Measurements from ENCODE around the gene CC2D1B.
"Not testable (repeated sequence)": the region's sequence is repeated elsewhere in the genome, so short reads cannot be mapped to it uniquely, and the experiment has no call there.

Gene CC2D1B

DNA sequence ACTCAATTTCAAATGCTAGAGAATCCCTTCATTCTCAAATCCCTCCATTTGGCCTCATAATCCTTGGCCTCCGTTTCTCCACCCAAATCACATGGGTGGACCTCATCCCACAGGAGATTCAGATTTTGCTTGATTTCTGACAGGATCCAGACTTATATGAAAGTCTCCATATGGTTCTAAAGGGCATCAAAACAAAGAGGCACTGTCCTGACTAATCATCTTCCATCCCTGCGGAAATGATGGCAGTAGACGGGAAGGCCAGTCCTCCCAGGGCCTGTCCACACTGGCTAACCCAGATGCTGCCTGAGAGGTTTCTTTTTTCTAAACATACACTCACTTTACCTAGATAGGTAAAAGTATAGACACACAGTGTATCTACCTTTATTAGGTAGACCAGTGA, 19.4 kb upstream of the CC2D1B start:
- DNase-seq (ENCODE audit: low read depth in 1 of 2, low spot score in 1 of 2), result no peak
- in situ Hi-C loops (cut with HindIII; ENCODE audit: low pct_unique_long_range_greater_than_20kb, low sequenced_read_pairs), result no loop called here
- TF ChIP-seq JUND (IDR thresholded peaks at IDR 0.05; ENCODE audit: low read depth), result no peak

DNA sequence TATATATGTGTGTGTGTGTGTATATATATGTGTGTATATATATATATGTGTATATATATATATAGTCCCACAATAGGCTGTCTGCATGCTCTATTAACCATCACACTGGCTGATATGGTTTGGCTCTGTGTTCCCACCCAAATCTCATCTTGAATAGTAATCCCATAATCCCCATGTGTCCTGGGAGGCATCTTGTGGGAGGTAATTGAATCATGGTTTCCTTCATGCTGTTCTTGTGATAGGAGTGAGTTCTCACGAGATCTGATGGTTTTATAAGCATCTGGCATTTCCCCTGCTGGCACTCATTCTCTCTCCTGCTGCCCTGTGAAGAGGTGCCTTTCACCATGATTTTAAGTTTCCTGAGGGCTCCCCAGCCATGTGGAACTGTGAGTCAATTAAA, 3.8 kb upstream of the CC2D1B start:
- in situ Hi-C loops (cut with HindIII; ENCODE audit: low pct_unique_long_range_greater_than_20kb, low sequenced_read_pairs); DNase-seq (ENCODE audit: low read depth in 1 of 2, low spot score in 1 of 2): not testable (repeated sequence)

DNA sequence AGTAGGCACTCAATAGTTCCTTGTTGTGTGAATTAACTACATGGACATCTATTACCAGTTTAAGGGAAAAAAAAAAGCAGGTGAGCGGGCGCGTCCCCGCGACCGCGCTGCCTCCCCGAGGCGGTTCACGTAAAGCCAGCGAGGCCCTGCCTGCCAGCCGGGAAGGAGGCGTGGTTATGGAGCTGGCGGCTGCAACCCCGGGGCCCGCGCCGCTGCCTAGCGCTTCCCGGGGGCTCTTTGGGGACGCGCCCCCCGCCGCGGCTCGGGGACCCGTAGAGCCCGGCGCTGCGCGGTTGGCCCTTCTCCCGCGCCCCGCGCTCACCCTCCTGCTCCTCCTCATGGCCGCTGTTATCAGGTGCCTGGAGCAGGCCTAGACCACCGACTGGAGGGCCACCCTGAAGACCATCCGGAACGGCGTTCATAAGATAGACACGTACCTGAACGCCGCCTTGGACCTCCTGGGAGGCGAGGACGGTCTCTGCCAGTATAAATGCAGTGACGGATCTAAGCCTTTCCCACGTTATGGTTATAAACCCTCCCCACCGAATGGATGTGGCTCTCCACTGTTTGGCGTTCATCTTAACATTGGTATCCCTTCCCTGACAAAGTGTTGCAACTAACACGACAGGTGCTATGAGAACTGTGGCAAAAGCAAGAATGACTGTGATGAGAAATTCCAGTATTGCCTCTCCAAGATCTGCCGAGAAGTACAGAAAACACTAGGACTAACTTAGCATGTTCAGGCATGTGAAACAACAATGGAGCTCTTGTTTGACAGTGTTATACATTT, 2.6 kb upstream of the CC2D1B start:
- in situ Hi-C loops (cut with HindIII; ENCODE audit: low pct_unique_long_range_greater_than_20kb, low sequenced_read_pairs), result no loop called here
- DNase-seq (ENCODE audit: low read depth in 1 of 2, low spot score in 1 of 2), result peak; percentile 41 to 66
- no peak for TF ChIP-seq JUND (IDR thresholded peaks at IDR 0.05; ENCODE audit: low read depth)

DNA sequence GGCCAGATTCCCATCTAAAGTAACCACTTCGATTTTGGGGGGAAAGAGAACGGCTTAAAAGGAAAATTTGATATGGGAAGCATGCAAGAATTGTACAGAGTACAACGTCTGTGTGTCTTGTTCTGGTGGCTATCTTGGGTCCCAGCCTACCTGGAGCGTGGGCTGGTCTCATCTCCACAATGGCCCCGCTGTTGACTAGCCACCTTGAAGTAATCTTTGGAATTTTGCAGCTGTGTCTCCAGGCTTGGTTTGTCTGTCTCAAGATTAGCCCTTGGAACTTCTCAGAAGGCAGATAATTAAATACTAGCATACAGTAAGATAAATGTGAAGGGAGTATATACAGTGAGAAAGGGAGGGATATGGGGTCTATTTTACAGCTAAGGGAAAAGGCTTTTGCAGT, 1.3 kb upstream of the CC2D1B start:
- no peak for DNase-seq (ENCODE audit: low read depth in 1 of 2, low spot score in 1 of 2)
- in situ Hi-C loops (cut with HindIII; ENCODE audit: low pct_unique_long_range_greater_than_20kb, low sequenced_read_pairs), result no loop called here
- TF ChIP-seq JUND (IDR thresholded peaks at IDR 0.05; ENCODE audit: low read depth), result no peak

DNA sequence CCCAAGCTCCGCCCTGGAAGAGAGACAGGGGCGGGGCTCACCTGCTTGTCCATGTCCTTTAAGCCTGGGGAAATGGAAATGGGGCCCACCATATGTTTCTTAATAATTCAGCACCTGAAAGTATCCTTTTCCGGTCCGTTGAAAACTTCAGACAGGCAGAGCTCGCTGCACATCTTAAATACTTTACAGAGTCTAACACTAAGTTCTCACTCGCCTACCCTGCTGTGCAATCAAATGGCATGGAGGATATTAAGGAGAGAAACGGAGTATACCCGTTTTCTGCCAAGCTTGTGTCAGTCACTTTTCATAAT, 467 bp upstream of the CC2D1B start:
- DNase-seq (ENCODE audit: low read depth in 1 of 2, low spot score in 1 of 2), result no peak
- in situ Hi-C loops (cut with HindIII; ENCODE audit: low pct_unique_long_range_greater_than_20kb, low sequenced_read_pairs), result no loop called here
- no peak for TF ChIP-seq JUND (IDR thresholded peaks at IDR 0.05; ENCODE audit: low read depth)

DNA sequence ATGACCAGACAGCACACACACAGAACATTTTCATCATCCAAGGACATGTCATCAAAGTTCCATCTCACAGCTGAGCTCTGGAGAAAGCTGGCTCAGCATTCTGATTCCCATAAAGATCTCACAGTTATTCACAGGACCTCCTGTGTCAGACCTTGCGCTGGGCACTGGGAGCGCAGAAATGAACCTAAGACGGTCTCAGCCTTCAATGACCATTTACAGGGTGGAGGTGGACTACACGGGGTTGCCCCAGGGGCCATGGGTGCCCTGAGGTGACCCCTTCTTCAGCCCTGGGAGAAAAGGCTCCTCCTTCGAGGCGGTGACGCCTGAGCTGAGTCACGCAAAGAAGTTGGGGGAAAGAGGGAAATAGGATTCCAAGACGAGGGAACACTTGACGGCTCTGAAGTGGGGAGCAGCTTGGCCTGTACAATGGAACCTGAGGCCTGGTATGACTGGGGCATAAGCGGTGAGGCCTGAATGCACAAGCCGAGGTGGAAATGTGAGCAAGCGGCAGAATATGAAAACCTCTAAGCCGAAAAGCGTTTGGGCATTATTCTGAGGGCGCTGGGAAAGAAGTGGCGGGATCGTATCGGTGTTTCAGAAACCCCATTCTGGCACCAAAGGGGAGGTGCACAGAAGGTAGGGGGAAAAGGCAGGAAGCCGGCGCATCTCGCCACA, 797 bp downstream of the CC2D1B start:
- in situ Hi-C loops (cut with HindIII; ENCODE audit: low pct_unique_long_range_greater_than_20kb, low sequenced_read_pairs), result no loop called here
- no peak for TF ChIP-seq JUND (IDR thresholded peaks at IDR 0.05; ENCODE audit: low read depth)
- DNase-seq (ENCODE audit: low read depth in 1 of 2, low spot score in 1 of 2), result peak; percentile 22 to 59

DNA sequence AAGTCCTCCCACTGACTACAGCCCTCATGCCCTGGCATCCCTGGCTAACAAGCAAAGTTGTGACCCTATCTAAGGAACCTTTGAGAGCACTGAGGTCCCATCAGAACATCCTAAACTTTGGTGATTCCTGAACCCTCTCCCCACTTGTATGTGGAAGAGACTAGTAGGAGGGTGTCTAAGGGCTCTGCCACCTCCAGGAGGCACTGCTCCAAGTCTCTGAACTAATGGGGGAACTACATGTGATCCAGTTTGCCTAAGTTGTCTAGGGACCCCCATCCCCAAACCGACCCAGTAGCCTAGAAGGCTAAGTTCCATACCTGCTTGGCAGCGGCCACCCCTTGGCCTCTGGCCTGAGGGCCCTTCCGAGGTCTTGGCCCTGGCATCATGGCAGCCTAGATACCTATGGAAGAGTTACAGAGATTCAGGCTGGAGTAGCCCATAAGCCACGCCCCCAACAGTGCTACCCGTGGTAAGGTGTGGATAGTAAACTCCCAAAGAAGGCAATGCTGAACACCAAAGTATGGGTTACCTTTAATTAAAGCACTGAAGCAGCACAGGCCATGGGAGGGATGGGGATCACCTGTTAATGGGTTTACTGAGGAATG, 1.7 kb downstream of the CC2D1B start:
- in situ Hi-C loops (cut with HindIII; ENCODE audit: low pct_unique_long_range_greater_than_20kb, low sequenced_read_pairs), result no loop called here
- peak in 1 of 2 experiments; percentile 22 for DNase-seq (ENCODE audit: low read depth in 1 of 2, low spot score in 1 of 2)

DNA sequence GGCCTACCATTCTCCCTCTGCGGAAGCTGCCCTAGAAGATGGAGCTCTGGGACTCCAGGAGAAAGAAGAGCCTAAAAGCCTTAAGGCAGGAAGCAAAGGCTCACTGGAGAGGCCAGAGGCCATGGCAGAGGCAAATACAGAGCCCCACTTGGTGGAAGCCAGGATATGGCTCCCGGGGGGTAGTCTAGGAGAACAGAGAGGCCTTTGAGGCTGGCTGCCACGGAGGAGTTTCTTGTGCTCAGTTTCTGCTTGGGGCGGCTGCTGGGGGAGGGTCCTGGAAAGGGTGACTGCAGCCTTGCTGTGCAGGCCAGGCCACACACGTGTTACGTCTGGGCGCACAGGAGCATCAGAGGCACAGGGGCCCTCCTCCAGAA, 5.4 kb downstream of the CC2D1B start:
- no peak for TF ChIP-seq JUND (IDR thresholded peaks at IDR 0.05; ENCODE audit: low read depth)
- in situ Hi-C loops (cut with HindIII; ENCODE audit: low pct_unique_long_range_greater_than_20kb, low sequenced_read_pairs), result no loop called here
- DNase-seq (ENCODE audit: low read depth in 1 of 2, low spot score in 1 of 2), result no peak

More for the DNA sequence above, 1.7 kb downstream of the CC2D1B start:
- TF ChIP-seq JUND (IDR thresholded peaks at IDR 0.05; ENCODE audit: low read depth), result no peak

DNA sequence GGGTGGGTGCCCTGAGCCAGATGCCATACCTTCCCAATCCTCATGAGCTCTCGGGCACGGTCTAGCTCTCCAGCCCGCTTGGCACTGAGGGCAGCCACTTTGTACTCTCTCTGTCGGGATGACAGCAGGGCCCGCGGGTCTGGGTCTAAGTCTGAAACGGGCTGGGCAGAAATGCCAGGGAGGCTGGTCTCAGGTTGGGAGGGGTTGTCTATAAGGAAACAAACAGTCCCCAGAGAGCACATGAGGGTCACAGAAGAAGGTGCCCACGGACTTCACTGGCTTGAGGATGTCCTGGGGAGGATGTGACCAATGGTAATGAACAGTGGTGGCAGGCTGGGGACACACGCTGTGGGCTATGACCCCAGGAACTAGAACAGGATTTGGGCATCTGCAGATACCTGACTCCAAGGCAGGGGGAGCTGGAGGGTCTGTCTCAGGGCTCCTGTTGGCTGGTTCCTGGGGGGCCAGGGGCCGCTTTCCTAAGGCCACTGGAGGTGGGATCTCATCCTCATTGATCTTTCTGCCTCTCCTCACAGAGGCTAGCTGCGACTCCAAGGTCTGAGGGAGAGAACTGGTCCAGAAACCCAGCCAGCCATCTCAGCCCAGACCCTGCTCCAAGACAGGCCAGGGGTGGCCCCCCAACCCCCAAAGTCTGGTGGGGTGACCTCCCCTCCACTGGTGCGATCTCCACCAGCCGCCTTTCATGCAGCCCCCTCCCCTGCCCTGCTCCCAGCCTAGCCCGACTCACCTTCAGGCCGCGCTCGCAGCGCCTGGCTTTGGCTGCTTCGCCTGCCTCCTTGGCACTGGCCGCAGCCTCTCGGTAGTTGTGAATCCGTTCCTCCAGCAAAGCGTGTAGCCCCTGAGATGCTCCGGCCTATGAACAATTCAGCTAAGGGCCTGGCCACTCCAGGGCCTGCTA, 6.1 kb downstream of the CC2D1B start:
- no peak for TF ChIP-seq JUND (IDR thresholded peaks at IDR 0.05; ENCODE audit: low read depth)
- in situ Hi-C loops (cut with HindIII; ENCODE audit: low pct_unique_long_range_greater_than_20kb, low sequenced_read_pairs), result no loop called here
- no peak for DNase-seq (ENCODE audit: low read depth in 1 of 2, low spot score in 1 of 2)

DNA sequence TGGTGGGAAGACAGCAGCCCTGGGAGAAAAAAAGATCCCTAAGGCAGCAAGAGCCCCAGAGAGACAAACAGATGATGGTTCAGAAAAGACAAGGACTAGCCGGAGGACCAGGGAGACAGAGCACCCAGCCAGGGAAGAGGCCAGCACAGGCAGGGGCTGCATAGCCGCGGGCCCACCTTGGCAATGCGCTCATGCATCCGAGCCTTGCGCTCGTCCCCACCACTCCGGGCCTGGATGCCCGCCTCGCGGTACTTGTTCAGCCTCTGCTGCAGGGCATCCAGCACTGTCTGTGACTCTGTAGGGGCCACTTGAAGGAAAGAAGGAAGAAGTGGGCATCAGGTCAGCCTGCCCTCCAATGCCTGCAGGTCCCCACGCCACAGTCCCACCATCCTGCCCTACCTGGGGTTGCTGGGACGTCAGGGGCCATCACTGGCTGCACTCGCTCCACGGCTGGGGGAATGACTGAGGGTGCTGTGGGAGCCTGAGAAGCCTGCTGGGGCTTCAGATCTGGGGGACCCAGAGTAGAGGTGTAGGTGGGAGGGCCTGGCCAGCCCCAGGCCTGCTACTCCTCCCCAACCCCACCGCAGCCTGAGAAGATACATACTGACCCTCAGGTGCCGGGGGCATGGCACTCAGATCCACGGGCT, 7.0 kb downstream of the CC2D1B start:
- in situ Hi-C loops (cut with HindIII; ENCODE audit: low pct_unique_long_range_greater_than_20kb, low sequenced_read_pairs), result no loop called here
- DNase-seq (ENCODE audit: low read depth in 1 of 2, low spot score in 1 of 2), result no peak
- no peak for TF ChIP-seq JUND (IDR thresholded peaks at IDR 0.05; ENCODE audit: low read depth)

DNA sequence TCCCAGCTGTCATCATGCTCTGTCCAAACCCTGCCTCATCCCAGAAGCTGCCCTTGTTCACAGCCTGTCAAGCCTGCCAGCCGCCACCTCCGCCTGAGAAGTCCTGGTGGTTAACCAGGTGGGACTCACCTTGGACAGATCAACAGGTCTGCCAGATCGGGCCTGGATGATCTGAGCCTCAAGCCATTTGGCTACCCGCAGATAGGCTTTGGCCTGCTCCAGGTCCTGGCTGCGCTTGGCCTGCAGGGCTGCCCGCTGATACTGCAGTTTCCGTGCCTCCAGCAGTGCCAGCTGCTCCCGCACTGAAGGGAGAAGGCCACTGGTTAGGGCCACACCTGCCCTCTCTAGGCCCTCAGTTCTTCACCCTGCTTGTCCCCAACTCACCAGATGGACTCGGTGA, 8.6 kb downstream of the CC2D1B start:
- in situ Hi-C loops (cut with HindIII; ENCODE audit: low pct_unique_long_range_greater_than_20kb, low sequenced_read_pairs), result no loop called here
- DNase-seq (ENCODE audit: low read depth in 1 of 2, low spot score in 1 of 2), result no peak
- no peak for TF ChIP-seq JUND (IDR thresholded peaks at IDR 0.05; ENCODE audit: low read depth)

DNA sequence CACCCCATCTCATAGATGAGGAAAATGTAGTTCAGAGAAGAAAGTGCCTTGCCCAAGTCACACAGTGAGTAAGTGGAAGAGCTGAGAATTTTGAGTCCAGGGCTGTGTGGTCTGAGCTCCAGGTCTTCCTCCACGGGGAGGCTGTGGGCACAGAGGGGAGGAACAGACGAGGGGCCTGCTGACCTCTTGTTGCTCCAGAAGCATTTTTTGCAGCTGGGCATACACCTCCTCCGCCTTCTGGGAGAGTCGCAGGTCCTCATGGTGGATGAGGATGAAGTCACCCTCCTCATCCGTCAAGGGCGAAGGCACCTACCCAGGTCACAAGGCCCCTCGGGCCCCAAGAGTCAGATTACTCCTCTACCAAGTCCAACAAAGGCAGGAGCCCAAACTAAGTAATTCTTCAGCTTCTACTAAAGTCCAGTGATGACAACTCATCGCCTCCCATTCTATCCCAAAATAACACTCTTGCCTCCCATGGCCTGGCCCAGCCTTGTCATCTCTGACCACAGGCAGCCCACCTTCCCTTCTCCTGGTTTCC, 9.1 kb downstream of the CC2D1B start:
- no peak for TF ChIP-seq JUND (IDR thresholded peaks at IDR 0.05; ENCODE audit: low read depth)
- DNase-seq (ENCODE audit: low read depth in 1 of 2, low spot score in 1 of 2), result no peak
- in situ Hi-C loops (cut with HindIII; ENCODE audit: low pct_unique_long_range_greater_than_20kb, low sequenced_read_pairs), result no loop called here
